HCT116 (cell line): Measurements from ENCODE around the gene POMGNT1. TPM values are rescaled to one million over a fixed set of nuclear protein-coding genes. Genes with fewer than 3 reads are reported as not detected.

Experiments used
- ATAC-seq: fragments of 200-7000 bp; cut with Tn5 transposase; 2 replicates; pipeline ENCODE4 v1.9.1; 2020; ENCODE audit warnings: mild to moderate bottlenecking, moderate library complexity
- BruUV-seq: library from RNA; stranded (reverse); fragments of 400-500 nt; replicated peaks from 2 replicates; lab custom pipeline; 2021; lab: Mats Ljungman, UMichigan
- CTCF ChIA-PET: fragments of 300-600 bp; sonication (Branson Sonifier 250); formaldehyde crosslinking; loops from one replicate; lab custom pipeline; 2021; ENCODE audit warnings: antibody characterized with exemption; lab: Charles Lee
- POLR2A ChIA-PET: fragments of 300-600, 350-600 bp; sonication (Branson Sonifier 250); formaldehyde crosslinking; loops from one replicate; lab custom pipeline; 2021; ENCODE audit warnings: antibody characterized with exemption; lab: Charles Lee
- RAD21 ChIA-PET, 2 experiments: fragments of 300-600 bp; sonication (Branson Sonifier 250); formaldehyde crosslinking; loops; one replicate each; lab custom pipeline; 2023; ENCODE audit warnings: low total read pairs in 2 of 2; ENCODE audit not compliant: uncharacterized antibody in 2 of 2, unreplicated experiment in 2 of 2, low non-redundant PET in 1 of 2; lab: Charles Lee
- DNase-seq: peaks from one replicate; pipeline ENCODE4 v3.0.0-alpha.2; 2010; ENCODE audit warnings: low read depth, low spot score
- H2AFZ ChIP-seq: fragments of 200-600 bp; shearing (Covaris generic), sonication (generic); 2 replicates; pipeline ENCODE4 v1.6.1; 2017; ENCODE audit warnings: low read depth, mixed run types, mixed read lengths, antibody characterized with exemption, low read length; ENCODE audit not compliant: poor library complexity, severe bottlenecking
- H3K27ac ChIP-seq: 2 replicates; pipeline ENCODE4 v1.5.1; 2012; ENCODE audit warnings: low read depth, low read length
- H3K27me3 ChIP-seq: fragments of 200-600 bp; sonication (generic); 2 replicates; pipeline ENCODE4 v1.6.1; 2016; ENCODE audit warnings: mixed run types, low read length, mixed read lengths; ENCODE audit not compliant: insufficient read depth
- H3K36me3 ChIP-seq, 2 experiments: fragments of 200-500 bp in 1 of 2; fragments of 200-600 bp in 1 of 2; sonication (Bioruptor generic) in 1 of 2; sonication (generic) in 1 of 2; 2 replicates each; pipeline versions ENCODE4 v1.5.1 to v1.6.1; 2014 to 2016; ENCODE audit warnings: low read length in 2 of 2, inconsistent platforms in 1 of 2, mixed read lengths in 1 of 2, mixed run types in 1 of 2; ENCODE audit not compliant: insufficient read depth in 2 of 2, control insufficient read depth in 1 of 2
- H3K4me1 ChIP-seq, 2 experiments: fragments of 200-600 bp in 1 of 2; sonication (generic) in 1 of 2; 2 replicates each; pipeline versions ENCODE4 v1.5.1 to v1.6.1; 2012 to 2017; ENCODE audit warnings: low read length in 2 of 2, inconsistent platforms in 1 of 2, mild to moderate bottlenecking in 1 of 2, mixed read lengths in 1 of 2, mixed run types in 1 of 2, moderate library complexity in 1 of 2; ENCODE audit not compliant: insufficient read depth in 2 of 2, control insufficient read depth in 1 of 2
- H3K4me2 ChIP-seq: fragments of 200-600 bp; sonication (generic); 2 replicates; pipeline ENCODE4 v1.6.1; 2017; ENCODE audit warnings: mixed run types, low read length, mixed read lengths
- H3K4me3 ChIP-seq, 2 experiments: fragments of 200-600 bp in 1 of 2; sonication (generic) in 1 of 2; replicated peaks in 1 of 2; 2 replicates each; pipeline ENCODE4 v1.5.1; 2011 to 2016; ENCODE audit warnings: low read length in 2 of 2, control low read depth in 1 of 2, low read depth in 1 of 2, mild to moderate bottlenecking in 1 of 2, mixed read lengths in 1 of 2, mixed run types in 1 of 2
- H3K79me2 ChIP-seq: fragments of 200-600 bp; sonication (generic); 2 replicates; pipeline ENCODE4 v1.6.1; 2017; ENCODE audit warnings: mild to moderate bottlenecking, mixed run types, low read length, moderate library complexity, mixed read lengths; ENCODE audit not compliant: insufficient read depth
- H3K9ac ChIP-seq: fragments of 200-600 bp; sonication (generic); 2 replicates; pipeline ENCODE4 v1.6.1; 2016; ENCODE audit warnings: low read length, mixed read lengths
- H3K9me2 ChIP-seq: fragments of 200-600 bp; sonication (generic), shearing (Covaris generic); 2 replicates; pipeline ENCODE4 v1.6.1; 2017; ENCODE audit warnings: mixed run types, mild to moderate bottlenecking, moderate library complexity; ENCODE audit not compliant: insufficient read depth
- H3K9me3 ChIP-seq, 2 experiments: fragments of 200-500 bp in 1 of 2; fragments of 200-600 bp in 1 of 2; sonication (Bioruptor generic) in 1 of 2; sonication (generic) in 1 of 2; 2 replicates each; pipeline ENCODE4 v1.6.1; 2014 to 2017; ENCODE audit warnings: low read length in 2 of 2, mixed read lengths in 2 of 2, inconsistent platforms in 1 of 2, low read depth in 1 of 2, mild to moderate bottlenecking in 1 of 2, mixed run types in 1 of 2, moderate library complexity in 1 of 2; ENCODE audit not compliant: control insufficient read depth in 1 of 2, insufficient read depth in 1 of 2
- H4K20me1 ChIP-seq: fragments of 200-600 bp; sonication (generic), shearing (Covaris generic); 2 replicates; pipeline ENCODE4 v1.6.1; 2017; ENCODE audit warnings: mixed run types, mild to moderate bottlenecking, moderate library complexity; ENCODE audit not compliant: insufficient read depth
- CEBPB ChIP-seq: IDR thresholded peaks from 2 replicates; pipeline ENCODE4 v1.6.1; 2012; ENCODE audit warnings: low read depth
- EGR1 ChIP-seq: IDR thresholded peaks from 2 replicates; pipeline ENCODE4 v1.6.1; 2012; ENCODE audit warnings: low read depth
- ELF1 ChIP-seq: IDR thresholded peaks from 2 replicates; pipeline ENCODE4 v1.6.1; 2012; ENCODE audit warnings: low read depth, borderline replicate concordance
- EZH2 ChIP-seq: fragments of 200-600 bp; sonication (generic); IDR thresholded peaks from 2 replicates; pipeline ENCODE4 v1.6.1; 2017; ENCODE audit warnings: antibody characterized with exemption, mixed run types
- JUND ChIP-seq: IDR thresholded peaks from 2 replicates; pipeline ENCODE4 v1.6.1; 2012
- POLR2A ChIP-seq: IDR thresholded peaks from 2 replicates; pipeline ENCODE4 v1.7.0; 2011; ENCODE audit warnings: borderline replicate concordance; ENCODE audit not compliant: insufficient read depth, insufficient read length; ENCODE audit errors: extremely low read depth
- POLR2AphosphoS5 ChIP-seq: IDR thresholded peaks from 2 replicates; pipeline ENCODE4 v1.6.1; 2011; ENCODE audit warnings: mild to moderate bottlenecking, low read depth, low read length, moderate library complexity
- SRF ChIP-seq: IDR thresholded peaks from 2 replicates; pipeline ENCODE4 v1.6.1; 2012; ENCODE audit warnings: low read depth
- ZBTB33 ChIP-seq: IDR thresholded peaks from 2 replicates; pipeline ENCODE4 v1.6.1; 2011; ENCODE audit warnings: mild to moderate bottlenecking, low read length, moderate library complexity; ENCODE audit not compliant: insufficient replicate concordance; ENCODE audit errors: extremely low read depth
- intact Hi-C: fragments of 100-400 bp; cut with micrococcal nuclease; formaldehyde crosslinking; loops from 2 replicates; pipeline ENCODE4 v1.10.0; 2022
- total RNA-seq: library from RNA; stranded (reverse); gene quantifications from one replicate; pipeline ENCODE4 v1.2.1, GENCODE V29; 2021; ENCODE audit not compliant: unreplicated experiment
- TF ChIP-seq, protein P1 (sequence below): IDR thresholded peaks from 2 replicates; pipeline ENCODE4 v1.6.1; 2012

The POMGNT1 gene
- total RNA-seq, 1 experiment from 2014 or later = 97.7 TPM

DNA sequence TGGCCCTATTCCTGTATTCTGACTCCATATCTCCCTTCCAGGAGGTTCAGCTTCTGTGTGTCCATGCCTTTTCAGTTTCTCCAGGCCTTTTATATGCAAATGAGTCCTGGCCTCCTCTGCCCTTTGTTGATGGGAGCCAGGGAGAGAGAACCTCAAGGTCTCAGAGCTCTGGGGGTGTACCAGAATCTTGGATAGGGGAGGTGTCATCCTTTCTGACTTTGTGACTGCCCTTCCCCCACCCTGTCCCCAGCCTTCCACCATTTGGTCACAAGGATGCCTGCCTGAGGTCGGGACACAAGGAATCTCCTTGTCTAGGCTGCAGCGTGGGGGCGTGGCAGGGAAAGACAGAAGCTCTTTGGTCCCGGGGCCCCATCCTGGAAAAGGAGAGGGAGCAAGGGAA is 23.5 kb upstream of the POMGNT1 start:
- no peak for ATAC-seq
- DNase-seq = no peak
- peaks cover 3 to 27% of the 10 kb centered on the region in 2 experiments; a peak in 3 of 4 replicates for H3K4me1 ChIP-seq
- H3K36me3 ChIP-seq = no peaks in the 10 kb centered on the region
- H3K27me3 ChIP-seq = no peaks in the 10 kb centered on the region
- no peak overlapping the region for H3K9ac ChIP-seq
- ChIA-PET RAD21 (no interaction called here), POLR2A (interaction anchor here (0.8 kb wide), 1 partner anchor 39 kb away, joined by 5 read pairs; no protein-coding TSS in a partner anchor), CTCF (interaction anchor here (1.2 kb wide), 1 partner anchor 39 kb away, joined by 4 read pairs; no protein-coding TSS in a partner anchor)
- no peaks in the 10 kb centered on the region for H4K20me1 ChIP-seq
- BruUV-seq = no TSS peak
- H3K9me2 ChIP-seq = no peaks in the 10 kb centered on the region
- no peak overlapping the region for H3K27ac ChIP-seq
- intact Hi-C loops = no loop called here
- no peaks in the 10 kb centered on the region for H3K79me2 ChIP-seq
- no peak overlapping the region for H3K4me2 ChIP-seq
- no peaks in the 10 kb centered on the region for H3K9me3 ChIP-seq
- TF ChIP-seq CEBPB (no peak), EGR1 (no peak), EZH2 (no peak), ELF1 (no peak)
- TF ChIP-seq, protein P1, sequence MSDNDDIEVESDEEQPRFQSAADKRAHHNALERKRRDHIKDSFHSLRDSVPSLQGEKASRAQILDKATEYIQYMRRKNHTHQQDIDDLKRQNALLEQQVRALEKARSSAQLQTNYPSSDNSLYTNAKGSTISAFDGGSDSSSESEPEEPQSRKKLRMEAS = no peak
- no peak overlapping the region for H3K4me3 ChIP-seq
- H2AFZ ChIP-seq = peak overlapping the region; percentile 21

DNA sequence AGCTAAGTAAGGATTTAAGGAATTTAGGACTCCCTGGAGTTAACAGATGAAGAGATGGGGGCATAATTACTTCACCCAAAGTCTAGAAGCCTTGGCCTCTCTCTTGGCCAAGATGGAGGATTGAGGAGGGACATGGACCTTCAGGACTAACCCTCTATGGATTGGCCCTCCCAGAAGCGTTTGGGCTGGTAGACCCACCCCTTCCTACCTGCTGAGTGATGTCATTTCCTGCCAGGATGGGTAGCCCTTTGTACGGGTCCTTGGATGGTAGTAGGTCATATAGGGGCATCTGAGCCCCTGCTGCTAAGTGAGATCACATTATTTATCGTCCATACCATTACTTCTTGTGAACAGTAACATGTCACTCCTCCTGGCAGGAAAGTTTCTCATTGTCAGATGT is 22.6 kb upstream of the POMGNT1 start:
- no TSS peak for BruUV-seq
- Histone ChIP-seq H3K4me3 (peak overlapping the region; percentile 1 to 30; a peak in 2 of 4 replicates), H3K27ac (no peak overlapping the region), H3K36me3 (no peaks in the 10 kb centered on the region), H3K27me3 (no peaks in the 10 kb centered on the region), H3K79me2 (no peaks in the 10 kb centered on the region), H4K20me1 (no peaks in the 10 kb centered on the region), H3K4me2 (peak overlapping the region; percentile 30; the same call in 1 of the 2 replicates), H3K4me1 (peaks cover 3 to 27% of the 10 kb centered on the region in 2 experiments; a peak in 3 of 4 replicates), H2AFZ (no peak overlapping the region), H3K9me2 (no peaks in the 10 kb centered on the region), H3K9me3 (no peaks in the 10 kb centered on the region), H3K9ac (no peak overlapping the region)
- ChIA-PET RAD21 (no interaction called here), CTCF (no interaction called here), POLR2A (no interaction called here)
- TF ChIP-seq JUND = no peak
- TF ChIP-seq POLR2AphosphoS5 = peak; percentile 37; the same call in 1 of the 2 replicates
- TF ChIP-seq SRF = no peak
- peak; percentile 87 for TF ChIP-seq POLR2A
- no peak for TF ChIP-seq ZBTB33
- ATAC-seq = peak; percentile 55
- DNase-seq = no peak
- intact Hi-C loops = no loop called here
